ENCODE data around the gene PCCA. TPM values are rescaled to one million over a fixed set of nuclear protein-coding genes. Genes with fewer than 3 reads are reported as not detected.

PCCA gene
- total and polyA plus RNA-seq, 2 of the 13 experiments (the other 11 are each of a cell fraction or from before 2014, with no cell fraction given), result 15.0 to 32.2 TPM

DNA sequence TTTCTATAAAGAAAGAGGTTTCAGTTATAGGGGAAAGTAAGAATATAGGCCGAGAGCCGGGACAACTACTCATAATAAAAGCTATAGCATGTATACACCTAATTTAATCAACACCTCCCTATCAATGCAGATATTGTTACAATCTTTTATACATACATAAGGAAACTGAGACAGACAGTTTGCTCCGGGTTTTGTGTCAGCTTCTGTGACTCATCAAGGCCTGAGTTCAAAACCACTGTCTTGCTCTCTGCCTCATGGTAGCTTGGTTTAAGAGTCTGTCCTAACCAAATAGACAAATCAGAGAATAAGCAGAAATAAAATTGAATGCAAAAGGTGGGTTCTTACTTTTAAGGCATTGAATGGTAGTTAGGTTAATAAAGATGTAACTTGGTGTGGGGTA lies 276.8 kb downstream of the PCCA start:
- ChIA-PET POLR2A (no interaction called here), CTCF (ENCODE audit: low intra/inter-chr PET ratio, low total read pairs) (no interaction called here)
- in situ Hi-C loops (cut with HindIII; ENCODE audit: extremely low pct_ligation_motif_present, low pct_unique_long_range_greater_than_20kb), result no loop called here
- no peaks in the 10 kb centered on the region for H3K4me1 ChIP-seq (ENCODE audit: insufficient read depth, low read length)
- intact Hi-C loops (cut with micrococcal nuclease; ENCODE audit: unreplicated experiment), result no loop called here
- H3K9ac ChIP-seq (ENCODE audit: insufficient read depth, low read depth, low read length), result no peak overlapping the region
- 0 out of 5 replicates have a peak, but pooled peaks cover 0 to 4% of the 10 kb centered on the region in 2 experiments for H3K36me3 ChIP-seq (replicated peaks in 1 of 2; ENCODE audit: control insufficient read depth in 1 of 2, insufficient read depth in 2 of 2, low read length in 2 of 2)
- H3K27me3 ChIP-seq (ENCODE audit: control insufficient read depth in 1 of 2, insufficient read depth in 2 of 2, low read length in 2 of 2), result no peaks in the 10 kb centered on the region
- DNase-seq (ENCODE audit: low spot score), result no peak
- TF ChIP-seq ZBTB43 (CRISPR knock-in tag; conservative IDR thresholded peaks at IDR 0.05), result no peak
- no peak for TF ChIP-seq HINFP (CRISPR knock-in tag; IDR thresholded peaks at IDR 0.05; ENCODE audit: low read depth)
- no peak for TF ChIP-seq ZNF432 (CRISPR knock-in tag; IDR thresholded peaks at IDR 0.05; ENCODE audit: borderline replicate concordance)
- TF ChIP-seq NCOA1 (CRISPR knock-in tag; IDR thresholded peaks at IDR 0.05), result no peak
- TF ChIP-seq KAT2B (IDR thresholded peaks at IDR 0.05; ENCODE audit: borderline replicate concordance, low read depth, low read length), result no peak
- TF ChIP-seq, protein P1, sequence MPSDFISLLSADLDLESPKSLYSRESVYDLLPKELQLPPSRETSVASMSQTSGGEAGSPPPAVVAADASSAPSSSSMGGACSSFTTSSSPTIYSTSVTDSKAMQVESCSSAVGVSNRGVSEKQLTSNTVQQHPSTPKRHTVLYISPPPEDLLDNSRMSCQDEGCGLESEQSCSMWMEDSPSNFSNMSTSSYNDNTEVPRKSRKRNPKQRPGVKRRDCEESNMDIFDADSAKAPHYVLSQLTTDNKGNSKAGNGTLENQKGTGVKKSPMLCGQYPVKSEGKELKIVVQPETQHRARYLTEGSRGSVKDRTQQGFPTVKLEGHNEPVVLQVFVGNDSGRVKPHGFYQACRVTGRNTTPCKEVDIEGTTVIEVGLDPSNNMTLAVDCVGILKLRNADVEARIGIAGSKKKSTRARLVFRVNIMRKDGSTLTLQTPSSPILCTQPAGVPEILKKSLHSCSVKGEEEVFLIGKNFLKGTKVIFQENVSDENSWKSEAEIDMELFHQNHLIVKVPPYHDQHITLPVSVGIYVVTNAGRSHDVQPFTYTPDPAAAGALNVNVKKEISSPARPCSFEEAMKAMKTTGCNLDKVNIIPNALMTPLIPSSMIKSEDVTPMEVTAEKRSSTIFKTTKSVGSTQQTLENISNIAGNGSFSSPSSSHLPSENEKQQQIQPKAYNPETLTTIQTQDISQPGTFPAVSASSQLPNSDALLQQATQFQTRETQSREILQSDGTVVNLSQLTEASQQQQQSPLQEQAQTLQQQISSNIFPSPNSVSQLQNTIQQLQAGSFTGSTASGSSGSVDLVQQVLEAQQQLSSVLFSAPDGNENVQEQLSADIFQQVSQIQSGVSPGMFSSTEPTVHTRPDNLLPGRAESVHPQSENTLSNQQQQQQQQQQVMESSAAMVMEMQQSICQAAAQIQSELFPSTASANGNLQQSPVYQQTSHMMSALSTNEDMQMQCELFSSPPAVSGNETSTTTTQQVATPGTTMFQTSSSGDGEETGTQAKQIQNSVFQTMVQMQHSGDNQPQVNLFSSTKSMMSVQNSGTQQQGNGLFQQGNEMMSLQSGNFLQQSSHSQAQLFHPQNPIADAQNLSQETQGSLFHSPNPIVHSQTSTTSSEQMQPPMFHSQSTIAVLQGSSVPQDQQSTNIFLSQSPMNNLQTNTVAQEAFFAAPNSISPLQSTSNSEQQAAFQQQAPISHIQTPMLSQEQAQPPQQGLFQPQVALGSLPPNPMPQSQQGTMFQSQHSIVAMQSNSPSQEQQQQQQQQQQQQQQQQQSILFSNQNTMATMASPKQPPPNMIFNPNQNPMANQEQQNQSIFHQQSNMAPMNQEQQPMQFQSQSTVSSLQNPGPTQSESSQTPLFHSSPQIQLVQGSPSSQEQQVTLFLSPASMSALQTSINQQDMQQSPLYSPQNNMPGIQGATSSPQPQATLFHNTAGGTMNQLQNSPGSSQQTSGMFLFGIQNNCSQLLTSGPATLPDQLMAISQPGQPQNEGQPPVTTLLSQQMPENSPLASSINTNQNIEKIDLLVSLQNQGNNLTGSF (CRISPR knock-in tag; IDR thresholded peaks at IDR 0.05), result no peak
- no peak for TF ChIP-seq MYNN (CRISPR knock-in tag; IDR thresholded peaks at IDR 0.05; ENCODE audit: low read depth)
- TF ChIP-seq AGO2 (optimal IDR thresholded peaks at IDR 0.05; ENCODE audit: low read depth, low read length), result no peak
- TF ChIP-seq ZNF275 (CRISPR knock-in tag; IDR thresholded peaks at IDR 0.05; ENCODE audit: borderline replicate concordance), result no peak
- no peak for TF ChIP-seq ZNF883 (CRISPR knock-in tag; IDR thresholded peaks at IDR 0.05; ENCODE audit: not compliant biosample characterization)
- no peak for TF ChIP-seq ZMYM3 (CRISPR knock-in tag; IDR thresholded peaks at IDR 0.05)
- no peak overlapping the region for H3K4me2 ChIP-seq (ENCODE audit: low read depth, low read length)
- no peak for FAIRE-seq
- H3K79me2 ChIP-seq (ENCODE audit: insufficient read depth, low read length), result no peaks in the 10 kb centered on the region
- no peaks in the 10 kb centered on the region for H4K20me1 ChIP-seq (ENCODE audit: insufficient read depth, low read length)
- BruUV-seq (replicated peaks), result no TSS peak
- no peak overlapping the region for H2AFZ ChIP-seq (ENCODE audit: low read length)
- no peak for ATAC-seq
- H3K9me3 ChIP-seq (ENCODE audit: low read length), result no peaks in the 10 kb centered on the region
- H3K4me3 ChIP-seq (replicated peaks in 1 of 3; ENCODE audit: insufficient read depth in 1 of 3, low read depth in 2 of 3, low read length in 3 of 3), result no peak overlapping the region
- WGBS (ENCODE audit: low lambda C conversion rate), result 97% methylated on average over 3 of the region's 3 CpGs
- no peak overlapping the region for H3K27ac ChIP-seq (ENCODE audit: extremely low read length, insufficient read depth, low read length)
